HepG2 (cell line): Measurements from ENCODE around the gene C12orf60. TPM values are rescaled to one million over a fixed set of nuclear protein-coding genes. Genes with fewer than 3 reads are reported as not detected.

Source experiments
- CHD4 ChIP-seq: fragments of 200-600 bp; sonication (generic); IDR thresholded peaks from 2 replicates; pipeline ENCODE4 v1.7.0; 2017; ENCODE audit warnings: mild to moderate bottlenecking, low read length, borderline replicate concordance
- DNMT3B ChIP-seq: conservative IDR thresholded peaks from 2 replicates; pipeline ENCODE4 v1.6.1; 2016; ENCODE audit warnings: missing biosample characterization, control low read depth
- ETV6 ChIP-seq: sonication (generic); formaldehyde crosslinking; conservative IDR thresholded peaks from 2 replicates; pipeline ENCODE4 v1.4.0; 2020; ENCODE audit warnings: missing genetic modification reagents
- FLYWCH1 ChIP-seq: sonication (generic); formaldehyde crosslinking; IDR thresholded peaks from 2 replicates; pipeline ENCODE4 v1.8.1; 2023; ENCODE audit warnings: mild to moderate bottlenecking, missing genetic modification reagents
- GPN1 ChIP-seq: sonication (generic); formaldehyde crosslinking; IDR thresholded peaks from 2 replicates; pipeline ENCODE4 v1.5.1; 2020; ENCODE audit warnings: missing genetic modification reagents, borderline replicate concordance
- ISX ChIP-seq: sonication (generic); formaldehyde crosslinking; conservative IDR thresholded peaks from 2 replicates; pipeline ENCODE4 v1.5.0; 2020; ENCODE audit warnings: missing genetic modification reagents
- KDM1A ChIP-seq: IDR thresholded peaks from 2 replicates; pipeline ENCODE4 v1.6.1; 2016; ENCODE audit warnings: missing compliant biosample characterization
- KDM4B ChIP-seq: sonication (generic); formaldehyde crosslinking; IDR thresholded peaks from 2 replicates; pipeline ENCODE4 v1.4.0; 2020; ENCODE audit warnings: missing genetic modification reagents
- MATR3 ChIP-seq: sonication (generic); formaldehyde crosslinking; IDR thresholded peaks from 2 replicates; pipeline ENCODE4 v1.4.0; 2020; ENCODE audit warnings: missing genetic modification reagents
- NR1H2 ChIP-seq: sonication (generic); formaldehyde crosslinking; IDR thresholded peaks from 2 replicates; pipeline ENCODE4 v1.8.1; 2022; ENCODE audit warnings: low read depth, missing genetic modification reagents, borderline replicate concordance
- PHF5A ChIP-seq: IDR thresholded peaks from one replicate; pipeline ENCODE4 v1.6.1; 2018; ENCODE audit warnings: low read depth, missing genetic modification reagents; ENCODE audit not compliant: unreplicated experiment
- REPIN1 ChIP-seq: sonication (generic); formaldehyde crosslinking; IDR thresholded peaks from 2 replicates; pipeline ENCODE4 v1.8.0; 2022; ENCODE audit warnings: missing genetic modification reagents, low read depth, mild to moderate bottlenecking, borderline replicate concordance
- RFX1 ChIP-seq: fragments of 450-650 bp; IDR thresholded peaks from 2 replicates; pipeline ENCODE4 v1.6.1; 2017
- SCMH1 ChIP-seq: sonication (generic); formaldehyde crosslinking; IDR thresholded peaks from 2 replicates; pipeline ENCODE4 v1.9.0; 2021; ENCODE audit warnings: missing genetic modification reagents, mild to moderate bottlenecking, borderline replicate concordance
- TAF15 ChIP-seq: fragments of 200-400 bp; formaldehyde crosslinking; IDR thresholded peaks from one replicate; pipeline ENCODE4 v1.6.1; 2018; ENCODE audit warnings: mild to moderate bottlenecking, low read depth, low read length; ENCODE audit not compliant: poor library complexity, severe bottlenecking
- TP53 ChIP-seq: sonication (generic); formaldehyde crosslinking; conservative IDR thresholded peaks from 2 replicates; pipeline ENCODE4 v1.4.0; 2020; ENCODE audit warnings: missing genetic modification reagents
- ZMYM2 ChIP-seq: sonication (generic); formaldehyde crosslinking; IDR thresholded peaks from 2 replicates; pipeline ENCODE4 v1.8.0; 2022; ENCODE audit warnings: mild to moderate bottlenecking, missing genetic modification reagents
- ZNF224 ChIP-seq: sonication (generic); formaldehyde crosslinking; IDR thresholded peaks from 2 replicates; pipeline ENCODE4 v1.5.0; 2020; ENCODE audit warnings: mild to moderate bottlenecking, missing genetic modification reagents
- ZNF3 ChIP-seq: IDR thresholded peaks from 2 replicates; pipeline ENCODE4 v1.7.0; 2017; ENCODE audit warnings: inconsistent platforms
- ZNF367 ChIP-seq: sonication (generic); formaldehyde crosslinking; IDR thresholded peaks from 2 replicates; pipeline ENCODE4 v1.4.0; 2020; ENCODE audit warnings: missing genetic modification reagents, borderline replicate concordance
- ZNF460 ChIP-seq: sonication (generic); formaldehyde crosslinking; IDR thresholded peaks from 2 replicates; pipeline ENCODE4 v1.5.1; 2020; ENCODE audit warnings: missing genetic modification reagents, mild to moderate bottlenecking, borderline replicate concordance
- ZNF547 ChIP-seq: sonication (generic); formaldehyde crosslinking; IDR thresholded peaks from 2 replicates; pipeline ENCODE4 v1.5.1; 2020; ENCODE audit warnings: mild to moderate bottlenecking, missing genetic modification reagents
- ZNF556 ChIP-seq: sonication (generic); formaldehyde crosslinking; IDR thresholded peaks from 2 replicates; pipeline ENCODE4 v1.4.0; 2020; ENCODE audit warnings: mild to moderate bottlenecking, missing genetic modification reagents, borderline replicate concordance
- ZNF577 ChIP-seq: sonication (generic); formaldehyde crosslinking; IDR thresholded peaks from 2 replicates; pipeline ENCODE4 v1.4.0; 2020; ENCODE audit warnings: mild to moderate bottlenecking, low read depth, missing genetic modification reagents, borderline replicate concordance
- ZNF788 ChIP-seq: sonication (generic); formaldehyde crosslinking; IDR thresholded peaks from 2 replicates; pipeline ENCODE4 v1.5.0; 2020; ENCODE audit warnings: mild to moderate bottlenecking, missing genetic modification reagents, borderline replicate concordance
- ZNF850 ChIP-seq: sonication (generic); formaldehyde crosslinking; conservative IDR thresholded peaks from 2 replicates; pipeline ENCODE4 v1.9.0; 2021; ENCODE audit warnings: mild to moderate bottlenecking, missing genetic modification reagents
- ZXDC ChIP-seq: sonication (generic); formaldehyde crosslinking; IDR thresholded peaks from 2 replicates; pipeline ENCODE4 v1.5.0; 2020; ENCODE audit warnings: mild to moderate bottlenecking, missing genetic modification reagents
- polyA plus RNA-seq, 8 experiments: library from polyadenylated mRNA; depleted of rRNA in 3 of 8; stranded (reverse) in 7 of 8; unstranded in 1 of 8; fragments of >200 nt; fragmentation: Illumina TruSeq in 4 of 8; extraction: Trizol in 4 of 8; gene quantifications; 2 replicates each; pipeline versions ENCODE4 v1.2.1 to v1.2.3, GENCODE V29; 2011 to 2016; ENCODE audit warnings: low read depth in 4 of 8, missing spikeins in 1 of 8, mixed read lengths in 1 of 8; ENCODE audit not compliant: insufficient read depth in 1 of 8
- total RNA-seq, 5 experiments: library from RNA; depleted of rRNA; stranded (reverse); fragments of >200 nt; fragmentation: Illumina TruSeq; extraction: Trizol; gene quantifications; 2 replicates each; pipeline ENCODE4 v1.2.3, GENCODE V29; 2016; ENCODE audit warnings: low read depth in 1 of 5
- TF ChIP-seq, protein P1 (sequence below): sonication (generic); formaldehyde crosslinking; IDR thresholded peaks from 2 replicates; pipeline ENCODE4 v1.8.0; 2022; ENCODE audit warnings: missing genetic modification reagents, mild to moderate bottlenecking, inconsistent platforms, borderline replicate concordance

Gene C12orf60
- total and polyA plus RNA-seq, 2 of the 13 experiments (the other 11 are each of a cell fraction or from before 2014, with no cell fraction given): 0.55 to 1.4 TPM

DNA sequence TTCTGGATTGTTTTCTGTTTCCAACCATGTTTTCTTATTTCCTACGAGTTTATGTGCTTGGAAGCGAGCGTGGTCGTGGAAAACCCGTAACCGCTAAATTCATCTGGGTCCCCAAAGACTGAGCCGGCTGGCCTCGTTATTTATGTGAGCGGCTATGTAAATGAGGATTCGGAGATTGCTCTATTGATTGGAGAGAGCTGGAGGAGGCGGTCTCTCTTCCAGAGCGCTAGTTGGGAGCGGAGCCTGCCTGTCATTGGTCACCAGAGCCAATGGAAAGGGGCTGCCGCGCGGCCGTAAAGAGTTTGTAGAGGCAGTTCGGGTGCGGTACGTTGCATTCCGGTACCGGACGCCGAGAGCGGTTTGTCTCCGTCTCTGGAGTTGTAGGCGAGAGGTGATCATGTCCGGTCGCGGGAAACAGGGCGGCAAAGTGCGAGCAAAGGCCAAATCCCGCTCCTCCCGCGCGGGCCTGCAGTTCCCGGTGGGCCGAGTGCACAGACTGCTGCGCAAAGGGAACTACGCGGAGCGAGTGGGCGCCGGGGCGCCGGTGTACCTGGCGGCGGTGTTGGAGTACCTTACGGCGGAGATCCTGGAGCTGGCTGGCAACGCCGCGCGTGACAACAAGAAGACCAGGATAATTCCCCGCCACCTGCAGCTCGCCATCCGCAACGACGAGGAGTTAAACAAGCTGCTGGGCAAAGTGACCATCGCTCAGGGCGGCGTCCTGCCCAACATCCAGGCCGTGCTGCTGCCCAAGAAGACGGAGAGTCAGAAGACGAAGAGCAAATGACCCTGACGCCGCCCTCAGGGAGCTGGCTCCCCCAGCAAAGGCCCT is 29.2 kb upstream of the C12orf60 start (continued):
- TF ChIP-seq ZNF3 (CRISPR knock-in tag) (no peak), ZNF224 (CRISPR knock-in tag) (no peak), ZNF577 (CRISPR knock-in tag) (no peak), CHD4 (no peak), ZNF367 (CRISPR knock-in tag) (no peak), TAF15 (no peak), ETV6 (no peak), FLYWCH1 (CRISPR knock-in tag) (no peak), ZNF850 (CRISPR knock-in tag) (no peak), ZMYM2 (peak; percentile 81; the same call in 1 of the 2 replicates), PHF5A (CRISPR knock-in tag) (no peak), MATR3 (CRISPR knock-in tag) (no peak), DNMT3B (CRISPR knock-in tag) (no peak), NR1H2 (CRISPR knock-in tag) (no peak), ZNF547 (no peak), KDM1A (CRISPR knock-in tag) (no peak), ZNF556 (CRISPR knock-in tag) (no peak), RFX1 (no peak), ZNF788 (CRISPR knock-in tag) (0 out of 2 replicates have a peak, but pooled peaks have one; percentile 15), SCMH1 (CRISPR knock-in tag) (no peak), TP53 (no peak), ZNF460 (no peak), REPIN1 (CRISPR knock-in tag) (no peak), ZXDC (CRISPR knock-in tag) (no peak), ISX (CRISPR knock-in tag) (no peak), KDM4B (CRISPR knock-in tag) (no peak), GPN1 (no peak)
- TF ChIP-seq, protein P1, sequence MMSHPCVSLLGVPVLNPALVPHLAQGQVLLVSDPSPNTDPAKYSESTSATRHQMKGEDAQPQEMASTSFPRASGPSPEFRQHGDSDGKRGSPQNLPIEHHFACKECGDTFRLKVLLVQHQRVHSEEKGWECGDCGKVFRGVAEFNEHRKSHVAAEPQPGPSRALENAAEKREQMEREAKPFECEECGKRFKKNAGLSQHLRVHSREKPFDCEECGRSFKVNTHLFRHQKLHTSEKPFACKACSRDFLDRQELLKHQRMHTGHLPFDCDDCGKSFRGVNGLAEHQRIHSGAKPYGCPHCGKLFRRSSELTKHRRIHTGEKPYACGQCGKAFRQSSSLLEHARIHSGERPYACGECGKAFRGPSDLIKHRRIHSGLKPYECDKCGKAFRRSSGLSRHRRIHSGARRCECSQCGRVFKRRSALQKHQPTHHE: no peak
